Esophagus squamous epithelium (tissue), 5 donors: ENCODE data around the gene TULP4. TPM values are rescaled to one million over a fixed set of nuclear protein-coding genes. Genes with fewer than 3 reads are reported as not detected.

Experiments
- DNase-seq: peaks from one replicate; lab custom pipeline; 2025; lab: John Stamatoyannopoulos, UW
- H3K27ac ChIP-seq, 4 donors: fragments of 200-600 bp; sonication (generic); one replicate each; pipeline ENCODE4 v1.5.1; 2016 to 2019; ENCODE audit warnings: mild to moderate bottlenecking in 1 of 4
- H3K27me3 ChIP-seq, 4 donors: fragments of 200-600 bp; sonication (generic); 1 replicate in 3 of 4; 2 replicates in 1 of 4; pipeline versions ENCODE4 v1.5.1 to v1.6.0; 2017 to 2021; ENCODE audit warnings: antibody characterized with exemption in 1 of 4
- H3K36me3 ChIP-seq, 3 donors: fragments of 200-600 bp; sonication (generic); one replicate each; pipeline ENCODE4 v1.5.1; 2016 to 2019
- H3K4me1 ChIP-seq, 3 donors: fragments of 200-600 bp; sonication (generic); one replicate each; pipeline ENCODE4 v1.5.1; 2017 to 2019
- H3K4me3 ChIP-seq, 4 donors: fragments of 200-600 bp; sonication (generic); 1 replicate in 3 of 4; 2 replicates in 1 of 4; pipeline ENCODE4 v1.5.1; 2016 to 2019; ENCODE audit warnings: mild to moderate bottlenecking in 2 of 4, moderate library complexity in 1 of 4
- H3K9me3 ChIP-seq, 3 donors: fragments of 200-600 bp; sonication (generic); one replicate each; pipeline ENCODE4 v1.5.1; 2016 to 2019
- POLR2A ChIP-seq, 4 donors: fragments of 450-650 bp; IDR thresholded peaks; one replicate each; pipeline ENCODE4 v1.6.1; 2017; ENCODE audit warnings: antibody characterized with exemption in 4 of 4, mild to moderate bottlenecking in 4 of 4, moderate library complexity in 3 of 4
- WGBS, 2 donors: methylation state at CpG; one replicate each; pipeline ENCODE4 v1.1.5; 2018; 5-methylcytosine and 5-hydroxymethylcytosine counted together
- intact Hi-C: fragments of 100-400 bp; cut with DNase I; formaldehyde crosslinking; loops from one replicate; pipeline ENCODE4 v1.15.0; 2022
- total RNA-seq, 4 donors: library from RNA; depleted of rRNA; stranded (reverse); fragments of >200 nt; gene quantifications; one replicate each; pipeline ENCODE4 v1.1.0, GENCODE V29; 2016
- TF ChIP-seq, protein P1 (sequence below), 6 experiments: fragments of 450-650 bp in 4 of 6; fragments of 200-600 bp in 2 of 6; sonication (generic) in 2 of 6; IDR thresholded peaks; one replicate each; pipeline ENCODE4 v1.5.1; 2016 to 2019; ENCODE audit warnings: antibody characterized with exemption in 6 of 6, mild to moderate bottlenecking in 4 of 6, moderate library complexity in 4 of 6
- donor health status: DM: yes; HTN: yes; CAD: no.

Gene TULP4
- total RNA-seq, 4 donors from 2014 or later = 50.9 to 104 (median 59.2) TPM

DNA sequence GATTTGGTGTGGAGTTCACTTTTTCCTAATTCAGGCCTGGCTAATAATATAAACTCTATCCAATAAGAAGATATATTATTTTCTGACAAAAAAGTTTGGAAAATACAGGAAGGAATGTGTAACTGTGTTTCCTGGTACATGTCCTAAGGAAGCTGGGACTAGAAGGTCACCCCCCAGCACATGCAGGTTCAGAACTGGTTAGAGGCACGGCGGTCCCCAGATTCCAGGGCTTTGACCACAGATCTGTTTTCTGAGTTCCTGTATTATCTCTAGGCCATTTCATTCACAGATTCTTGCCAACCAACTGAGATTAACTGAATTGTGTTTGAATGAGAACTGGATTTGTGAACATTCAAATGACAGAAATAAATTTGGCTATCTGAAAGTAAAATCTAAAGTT lies 94.5 kb downstream of the TULP4 start:
- intact Hi-C loops = no loop called here
- WGBS, 2 donors = 79 to 82% methylated on average over 2 of the region's 2 CpGs
- Histone ChIP-seq H3K9me3 (no peaks in the 10 kb centered on the region), H3K27ac (no peak overlapping the region), H3K36me3 (no peaks in the 10 kb centered on the region), H3K4me3 (no peak overlapping the region), H3K27me3 (no peaks in the 10 kb centered on the region), H3K4me1 (peaks cover 0 to 23% (median 4%) of the 10 kb centered on the region in 3 donors)
- DNase-seq = no peak
- TF ChIP-seq POLR2A (IDR thresholded peaks at IDR 0.05) = no peak
- TF ChIP-seq, protein P1, sequence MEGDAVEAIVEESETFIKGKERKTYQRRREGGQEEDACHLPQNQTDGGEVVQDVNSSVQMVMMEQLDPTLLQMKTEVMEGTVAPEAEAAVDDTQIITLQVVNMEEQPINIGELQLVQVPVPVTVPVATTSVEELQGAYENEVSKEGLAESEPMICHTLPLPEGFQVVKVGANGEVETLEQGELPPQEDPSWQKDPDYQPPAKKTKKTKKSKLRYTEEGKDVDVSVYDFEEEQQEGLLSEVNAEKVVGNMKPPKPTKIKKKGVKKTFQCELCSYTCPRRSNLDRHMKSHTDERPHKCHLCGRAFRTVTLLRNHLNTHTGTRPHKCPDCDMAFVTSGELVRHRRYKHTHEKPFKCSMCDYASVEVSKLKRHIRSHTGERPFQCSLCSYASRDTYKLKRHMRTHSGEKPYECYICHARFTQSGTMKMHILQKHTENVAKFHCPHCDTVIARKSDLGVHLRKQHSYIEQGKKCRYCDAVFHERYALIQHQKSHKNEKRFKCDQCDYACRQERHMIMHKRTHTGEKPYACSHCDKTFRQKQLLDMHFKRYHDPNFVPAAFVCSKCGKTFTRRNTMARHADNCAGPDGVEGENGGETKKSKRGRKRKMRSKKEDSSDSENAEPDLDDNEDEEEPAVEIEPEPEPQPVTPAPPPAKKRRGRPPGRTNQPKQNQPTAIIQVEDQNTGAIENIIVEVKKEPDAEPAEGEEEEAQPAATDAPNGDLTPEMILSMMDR (IDR thresholded peaks at IDR 0.05) = no peak

DNA sequence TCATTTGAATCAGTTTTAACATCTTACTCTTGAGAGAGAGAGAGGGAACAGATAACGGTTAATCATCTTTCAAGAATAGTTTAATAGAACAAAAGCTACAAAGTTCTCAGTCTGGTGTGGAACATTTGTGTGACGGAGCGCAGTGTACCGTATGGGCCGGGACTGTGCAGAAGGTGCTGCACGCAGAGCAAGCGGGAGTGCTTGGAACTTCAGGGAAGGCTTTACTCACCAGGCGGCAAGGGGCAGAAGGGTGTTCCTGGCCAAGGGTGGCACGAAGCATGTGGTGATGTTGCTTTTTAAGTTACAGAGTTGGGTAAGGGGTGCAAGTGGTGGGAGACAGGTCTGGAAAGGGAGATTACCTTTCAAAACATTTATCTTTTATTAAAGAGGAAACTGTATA lies 95.7 kb downstream of the TULP4 start:
- H3K4me1 ChIP-seq = peaks cover 0 to 29% (median 4%) of the 10 kb centered on the region in 3 donors
- H3K9me3 ChIP-seq = no peaks in the 10 kb centered on the region
- H3K4me3 ChIP-seq = no peak overlapping the region
- TF ChIP-seq, protein P1 (IDR thresholded peaks at IDR 0.05) = no peak
- TF ChIP-seq POLR2A (IDR thresholded peaks at IDR 0.05) = no peak
- intact Hi-C loops = no loop called here
- DNase-seq = no peak
- no peak overlapping the region for H3K27ac ChIP-seq
- H3K36me3 ChIP-seq = peaks cover 0 to 4% (median 0%) of the 10 kb centered on the region in 3 donors
- H3K27me3 ChIP-seq = no peaks in the 10 kb centered on the region
- 96 to 98% methylated on average over 9 of the region's 9 CpGs for WGBS, 2 donors

DNA sequence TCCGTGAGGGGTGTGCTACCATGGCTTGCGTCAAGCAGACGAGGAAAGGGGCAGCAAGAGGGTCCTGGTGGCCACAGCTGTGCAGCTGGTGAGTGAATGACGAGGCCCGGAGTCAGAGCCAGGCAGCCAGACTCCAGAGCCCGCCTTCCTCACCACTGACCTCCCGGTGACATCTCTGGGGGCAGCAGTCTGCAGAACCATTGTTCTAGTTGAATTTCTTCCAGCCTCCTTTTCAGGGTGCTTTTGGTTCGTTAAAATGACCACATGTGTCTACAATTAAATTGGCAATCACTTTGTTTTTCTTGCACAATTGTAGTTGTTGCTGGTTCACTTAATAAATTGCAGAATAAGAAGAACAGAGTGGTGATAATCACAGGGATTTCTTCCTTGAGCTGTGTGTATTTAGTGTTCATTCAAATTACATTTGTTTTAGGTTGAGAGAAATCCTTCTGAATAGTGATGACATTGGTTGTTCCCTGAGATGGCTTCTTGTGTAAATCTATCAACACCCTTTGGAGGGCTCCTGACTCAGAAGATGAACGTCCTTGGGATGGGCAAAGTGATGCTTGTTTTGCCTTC lies 96.4 kb downstream of the TULP4 start:
- Histone ChIP-seq H3K36me3 (peaks cover 0 to 11% (median 0%) of the 10 kb centered on the region in 3 donors), H3K9me3 (no peaks in the 10 kb centered on the region), H3K27ac (peak overlapping the region in 3 of 4 donors; percentile 8 to 47 (median 9)), H3K4me1 (peaks cover 0 to 29% (median 4%) of the 10 kb centered on the region in 3 donors), H3K27me3 (no peaks in the 10 kb centered on the region), H3K4me3 (no peak overlapping the region)
- WGBS, 2 donors = 51 to 71% methylated on average over 6 to 9 of the region's 9 CpGs
- DNase-seq = no peak
- TF ChIP-seq, protein P1 (IDR thresholded peaks at IDR 0.05) = no peak
- no peak for TF ChIP-seq POLR2A (IDR thresholded peaks at IDR 0.05)
- intact Hi-C loops = no loop called here

DNA sequence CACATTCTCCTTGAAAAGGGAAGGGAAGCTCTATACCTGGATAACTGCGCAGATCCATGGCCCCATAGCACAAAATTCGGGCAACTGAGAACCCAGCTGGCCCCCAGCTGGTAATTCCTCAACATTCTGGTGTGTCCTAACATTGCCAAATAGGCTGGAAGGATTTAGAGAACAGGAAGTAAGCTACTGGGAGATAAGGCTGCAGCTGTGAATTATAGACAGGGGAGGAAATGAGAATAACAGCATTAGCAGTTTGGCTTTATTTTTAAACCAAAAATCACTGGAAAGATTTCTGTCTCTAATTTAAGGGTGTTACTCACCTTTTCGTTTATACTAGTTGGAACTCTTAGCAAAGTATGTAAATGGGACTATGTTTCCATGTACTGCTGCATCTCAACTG lies 97.2 kb downstream of the TULP4 start:
- no peak for TF ChIP-seq POLR2A (IDR thresholded peaks at IDR 0.05)
- TF ChIP-seq, protein P1 (IDR thresholded peaks at IDR 0.05) = no peak
- Histone ChIP-seq H3K4me3 (no peak overlapping the region), H3K4me1 (peaks cover 0 to 29% (median 4%) of the 10 kb centered on the region in 3 donors), H3K9me3 (no peaks in the 10 kb centered on the region), H3K27me3 (no peaks in the 10 kb centered on the region), H3K27ac (peak overlapping the region in 2 of 4 donors; percentile 8 to 47), H3K36me3 (peaks cover 0 to 19% (median 0%) of the 10 kb centered on the region in 3 donors)
- DNase-seq = no peak
- 60 to 62% methylated on average over 3 of the region's 3 CpGs for WGBS, 2 donors
- intact Hi-C loops = no loop called here

DNA sequence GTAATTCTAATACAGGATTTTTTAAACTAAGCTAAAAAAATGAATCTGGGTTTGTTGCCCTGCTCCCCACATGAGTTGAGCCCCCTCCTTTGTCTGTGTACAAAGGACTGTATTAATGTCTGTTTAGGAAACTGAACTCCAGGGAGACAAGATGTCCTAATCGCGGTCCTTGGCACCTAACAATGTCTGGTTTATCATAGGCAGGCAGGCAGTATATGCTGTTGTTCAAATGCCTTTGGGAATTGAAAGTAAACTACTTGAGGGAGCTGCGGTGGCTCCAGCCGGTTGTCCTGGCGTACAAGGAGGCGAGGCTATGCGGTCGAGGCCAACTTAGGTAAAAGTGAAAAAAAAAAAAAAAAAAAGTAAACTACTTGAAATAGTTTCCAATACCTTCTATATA lies 98.5 kb downstream of the TULP4 start:
- 88 to 96% methylated on average over 4 to 8 of the region's 8 CpGs for WGBS, 2 donors
- H3K27ac ChIP-seq = no peak overlapping the region
- TF ChIP-seq, protein P1 (IDR thresholded peaks at IDR 0.05) = no peak
- no peak for TF ChIP-seq POLR2A (IDR thresholded peaks at IDR 0.05)

More for the DNA sequence above, 98.5 kb downstream of the TULP4 start:
- H3K4me1 ChIP-seq = peaks cover 0 to 29% (median 4%) of the 10 kb centered on the region in 3 donors
- H3K4me3 ChIP-seq = no peak overlapping the region
- peaks cover 0 to 26% (median 0%) of the 10 kb centered on the region in 3 donors for H3K36me3 ChIP-seq
- no peaks in the 10 kb centered on the region for H3K27me3 ChIP-seq
- intact Hi-C loops = no loop called here
- no peaks in the 10 kb centered on the region for H3K9me3 ChIP-seq
- DNase-seq = no peak
